ENCODE measurements around the gene HNRNPC. TPM values are rescaled to one million over a fixed set of nuclear protein-coding genes. Genes with fewer than 3 reads are reported as not detected.

The HNRNPC gene
- 279 and 404 TPM in 2 replicates for total RNA-seq (2011; cell fraction: chromatin; rRNA removed; ENCODE audit: low replicate concordance)
- total RNA-seq (2011; cell fraction: nucleolus; rRNA removed), result 241 and 299 TPM in 2 replicates
- 371 and 436 TPM in 2 replicates for total RNA-seq (2011; cell fraction: nucleoplasm; rRNA removed)
- total RNA-seq (2014; rRNA removed) (957 and 1,143 TPM in 2 replicates), total RNA-seq (2014; rRNA removed; fragmentation: Illumina TruSeq; extraction: Trizol) (1,233 and 1,451 TPM in 2 replicates), total RNA-seq (2015; rRNA removed; fragmentation: Illumina TruSeq; extraction: Trizol) (1,173 and 1,191 TPM in 2 replicates), total RNA-seq (2021) (795 and 814 TPM in 2 replicates), polyA plus RNA-seq (2011; rRNA removed) (1,168 and 1,525 TPM in 2 replicates), polyA plus RNA-seq (2014; fragmentation: Illumina TruSeq; extraction: Trizol) (1,403 and 1,557 TPM in 2 replicates), polyA plus RNA-seq (2014; fragmentation: Nextera tagmentation; extraction: Ambion mirVana) (1,000 to 10,000 TPM in 1 of 2 experiments, 100 to 1,000 TPM in 1; 679 to 1,238 TPM), polyA plus RNA-seq (2014; rRNA removed) (1,109 and 1,156 TPM in 2 replicates), polyA minus RNA-seq (2011; rRNA and poly(A)+ RNA removed) (947 and 1,115 TPM in 2 replicates), Bru-seq, nascent RNA (percentile 98 among the genes with signal in this experiment), BruChase-seq, experiment 1, labeled RNA remaining after a 2-hour chase (percentile 99 among the genes with signal in this experiment), BruChase-seq, experiment 2, labeled RNA remaining after a 6-hour chase (percentile 98 among the genes with signal in this experiment)
- polyA plus RNA-seq (2011; cell fraction: cytosol; rRNA removed), result 443 and 790 TPM in 2 replicates
- polyA plus RNA-seq (2011; cell fraction: nucleus; rRNA removed), result 357 and 429 TPM in 2 replicates
- polyA plus RNA-seq (2012), result 753 and 1,086 TPM in 2 replicates
- polyA minus RNA-seq (2011; cell fraction: cytosol; rRNA and poly(A)+ RNA removed), result 289 and 374 TPM in 2 replicates
- 200 and 293 TPM in 2 replicates for polyA minus RNA-seq (2011; cell fraction: nucleus; rRNA and poly(A)+ RNA removed)
- long read RNA-seq, experiment 1, full-length matches to known transcripts, result 1,187 of 1,659 reads
- long read RNA-seq, experiment 1, partial matches to known transcripts, result 139 of 1,659 reads
- long read RNA-seq, experiment 1, other reads (novel, unspliced or antisense), result 333 of 1,659 reads
- long read RNA-seq, experiment 2, transcript HNRNPC-206 (3 exons, 724 nt), result major isoform, 57 of 557 reads
- long read RNA-seq, experiment 2, transcript HNRNPC-205 (9 exons, 1,375 nt), result minor isoform, 32 of 557 reads
- long read RNA-seq, experiment 2, transcript HNRNPC-211 (9 exons, 1,784 nt), result minor isoform, 16 of 557 reads
- long read RNA-seq, experiment 2, transcript HNRNPC-230 (8 exons, 1,371 nt), result minor isoform, 15 of 557 reads
- long read RNA-seq, experiment 2, partial matches to known transcripts, result 125 of 557 reads
- long read RNA-seq, experiment 2, other reads (novel, unspliced or antisense), result 305 of 557 reads
- long read RNA-seq, experiment 3, transcript HNRNPC-230 (8 exons, 1,371 nt), result minor isoform, 19 of 478 reads
- long read RNA-seq, experiment 3, transcript HNRNPC-211 (9 exons, 1,784 nt), result minor isoform, 91 of 478 reads
- long read RNA-seq, experiment 3, transcript HNRNPC-205 (9 exons, 1,375 nt), result major isoform, 194 of 478 reads
- long read RNA-seq, experiment 3, transcript HNRNPC-208 (8 exons, 1,790 nt), result minor isoform, 5 of 478 reads
- long read RNA-seq, experiment 3, partial matches to known transcripts, result 72 of 478 reads
- long read RNA-seq, experiment 3, other reads (novel, unspliced or antisense), result 82 of 478 reads

GRCh38 chr14:21269252-21270046 lies at the start of gene HNRNPC:
Gene HNRNPC (minus strand): TSS chr14:21269442. CDS start chr14:21234193, 35,249 bp downstream.
- CTCF ChIA-PET (ENCODE audit: low intra/inter-chr PET ratio), result no interaction called here
- Histone ChIP-seq H3K4me2 (ENCODE audit: insufficient read depth, low read length) (peak within 1 kb of the TSS; percentile 94), H3K27me3 (ENCODE audit: control insufficient read depth in 2 of 2, insufficient read depth in 2 of 2, low read length in 2 of 2) (no peaks in the 10 kb centered on the region), H3K9me3 (replicated peaks; ENCODE audit: control insufficient read depth, insufficient read depth, low read depth, low read length) (no peaks in the 10 kb centered on the region), H3K4me1 (replicated peaks in 1 of 2; ENCODE audit: control insufficient read depth in 2 of 2, insufficient read depth in 2 of 2, low read length in 2 of 2) (peaks cover 13 to 16% of the 10 kb centered on the region in 2 experiments; a peak in 4 of 5 replicates), H4K20me1 (replicated peaks; ENCODE audit: control insufficient read depth, insufficient read depth, low read length) (peaks cover 38% of the 10 kb centered on the region), H3K27ac (ENCODE audit: extremely low read depth, low read depth, low read length) (peak within 1 kb of the TSS; percentile 96), H2AFZ (ENCODE audit: low read depth, low read length) (peak within 1 kb of the TSS; percentile 94), H3K9me1 (ENCODE audit: control insufficient read depth, insufficient read depth, low read length) (no peaks in the 10 kb centered on the region), H3K4me3 (peak within 1 kb of the TSS; percentile 71), H3K36me3 (ENCODE audit: control insufficient read depth, insufficient read depth, low read length) (peaks cover 39% of the 10 kb centered on the region), H3K79me2 (ENCODE audit: control insufficient read depth, insufficient read depth, low read length) (peaks cover 51% of the 10 kb centered on the region), H3K9ac (ENCODE audit: insufficient read depth in 1 of 2, low read depth in 2 of 2, low read length in 2 of 2) (peak within 1 kb of the TSS; percentile 96 to 98)
- in situ Hi-C loops (cut with MboI) (no loop called here), intact Hi-C loops (cut with micrococcal nuclease) (loop anchor here (5.0 to 10.0 kb wide), 3 partner anchors 38 to 113 kb away; partner anchors contain the start of gene SUPT16H)
- DNase-seq (ENCODE audit: extremely low read depth in 1 of 4, low spot score in 3 of 4) (peak; percentile 92 to 97 (median 94)), FAIRE-seq (peak; percentile 94), ATAC-seq (peak; percentile 92)
- no TSS peak for BruUV-seq (replicated peaks)
- POLR2A ChIA-PET, result interaction anchor here (2.3 to 6.0 kb wide), 2 partner anchors 10 to 14 kb away, joined by 7 to 58 read pairs; no protein-coding TSS in a partner anchor
- under 1% methylated on average over 43 of the region's 49 CpGs for WGBS (ENCODE audit: insufficient coverage, low coverage, missing lambda C conversion rate)
- no peak for TF ChIP-seq ILK (tag; IDR thresholded peaks at IDR 0.05; ENCODE audit: borderline replicate concordance, low read depth)
- no peak for TF ChIP-seq NR2C1 (IDR thresholded peaks at IDR 0.05)
- TF ChIP-seq NR2C1 (tag; IDR thresholded peaks at IDR 0.05), result peak; percentile 62; the same call in 1 of the 2 replicates
- no peak for TF ChIP-seq ID3 (CRISPR knock-in tag; IDR thresholded peaks at IDR 0.05)
- no peak for TF ChIP-seq ID3 (tag; IDR thresholded peaks at IDR 0.05)
- no peak for TF ChIP-seq ZNF707 (CRISPR knock-in tag; conservative IDR thresholded peaks at IDR 0.05)
- peak; percentile 100 for TF ChIP-seq FOS (IDR thresholded peaks at IDR 0.05; ENCODE audit: extremely low read depth, insufficient read length)
- TF ChIP-seq FOXO4 (CRISPR knock-in tag; IDR thresholded peaks at IDR 0.05), result 0 out of 2 replicates have a peak, but pooled peaks have one; percentile 49
- no peak for TF ChIP-seq NKRF (IDR thresholded peaks at IDR 0.05; ENCODE audit: borderline replicate concordance)
- peak; percentile 96 for TF ChIP-seq GABPA (tag; conservative IDR thresholded peaks at IDR 0.05; ENCODE audit: low read depth)
